ENCODE data around the gene KLK15. TPM values are rescaled to one million over a fixed set of nuclear protein-coding genes. Genes with fewer than 3 reads are reported as not detected.

Gene KLK15
- total and polyA plus RNA-seq, 2 of the 8 experiments (the other 6 are each of a cell fraction or from before 2014, with no cell fraction given), result not detected

DNA sequence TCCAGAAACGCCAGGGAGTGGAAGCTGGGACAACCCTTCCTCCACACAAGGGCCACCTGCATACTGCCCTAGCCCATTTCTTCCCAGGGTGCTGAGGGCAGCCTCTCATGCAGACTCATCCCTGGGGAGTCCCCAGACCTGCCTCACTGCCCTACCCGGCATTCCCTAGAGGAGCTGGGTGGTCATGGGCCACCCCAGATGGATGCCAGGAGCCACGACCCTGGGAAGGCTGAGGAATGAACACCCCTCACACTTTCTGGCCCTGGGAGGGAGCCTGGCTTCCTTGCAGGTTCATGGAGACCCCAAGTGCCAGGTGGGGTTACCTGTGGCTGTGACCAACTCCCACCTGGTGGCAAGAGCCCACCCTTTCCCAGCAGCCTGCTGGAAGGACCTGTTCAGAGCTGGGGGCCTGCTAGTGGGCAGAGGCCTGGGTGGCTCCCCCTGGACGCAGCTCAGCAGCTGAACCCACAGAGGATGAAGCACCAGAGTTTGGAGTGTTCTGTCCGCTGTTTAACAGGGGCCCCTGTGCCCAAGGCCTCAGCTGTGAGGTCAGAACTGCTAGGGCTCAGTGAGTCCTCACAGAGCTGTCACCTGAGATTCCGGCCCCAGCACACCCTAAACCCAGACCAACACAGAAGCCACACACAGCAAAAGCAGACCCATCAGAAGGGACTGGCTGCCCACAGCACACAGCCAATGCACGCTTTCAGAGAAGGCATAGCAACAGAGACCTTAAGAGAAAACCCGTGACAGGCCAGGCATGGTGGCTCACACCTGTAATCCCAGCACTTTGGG is 36.5 kb downstream of the KLK15 start:
- H3K4me3 ChIP-seq (ENCODE audit: extremely low read depth in 1 of 4, insufficient read depth in 2 of 4, low read depth in 3 of 4, low read length in 4 of 4), result no peak overlapping the region
- FAIRE-seq (no peak), DNase-seq (ENCODE audit: low read depth in 1 of 2, low spot score in 2 of 2) (no peak)
- 88% methylated on average over 8 of the region's 8 CpGs; no CpG with 5 or more reads in 1 of the 2 experiments for WGBS, 2 experiments (ENCODE audit: extremely low coverage in 1 of 2, insufficient coverage in 1 of 2, insufficient read length in 1 of 2, insufficient replicate concordance in 2 of 2, low coverage in 1 of 2, low lambda C conversion rate in 2 of 2, missing lambda C conversion rate in 1 of 2)
- peaks cover 0 to 14% (median 6%) of the 10 kb centered on the region in 4 experiments; a peak in 5 of 7 replicates for H3K4me1 ChIP-seq (replicated peaks in 1 of 4; ENCODE audit: control insufficient read depth in 3 of 4, insufficient read depth in 4 of 4, low read length in 3 of 4)
- no peak overlapping the region for H4K5ac ChIP-seq (ENCODE audit: insufficient read length, low read depth, low read length)
- H3K79me2 ChIP-seq (ENCODE audit: control insufficient read depth in 1 of 2, insufficient read depth in 2 of 2, low read length in 2 of 2), result peaks cover 0 to 19% of the 10 kb centered on the region in 2 experiments; a peak in 3 of 4 replicates
- peak overlapping the region; percentile 1; the same call in 1 of the 2 replicates for H4K8ac ChIP-seq (ENCODE audit: extremely low read depth, insufficient read depth, low read length)
- no peak overlapping the region for H3K56ac ChIP-seq (replicated peaks; ENCODE audit: insufficient read length, low read depth, low read length)
- H3K23me2 ChIP-seq (ENCODE audit: low read depth, low read length), result no peaks in the 10 kb centered on the region
- H3K14ac ChIP-seq (ENCODE audit: insufficient read length), result no peak overlapping the region
- H2BK15ac ChIP-seq (ENCODE audit: low read length), result no peak overlapping the region
- no peak overlapping the region for H3K18ac ChIP-seq (ENCODE audit: extremely low read depth, low read length)
- no peak overlapping the region for H3K4ac ChIP-seq (replicated peaks; ENCODE audit: insufficient read length, low read depth, low read length)
- H3K4me2 ChIP-seq (ENCODE audit: insufficient read depth in 1 of 2, low read depth in 2 of 2, low read length in 2 of 2), result no peak overlapping the region; a peak in 1 of 4 replicates
- H2BK12ac ChIP-seq (ENCODE audit: low read depth, low read length), result no peak overlapping the region
- H2AK5ac ChIP-seq (ENCODE audit: low read depth, low read length), result peak overlapping the region; percentile 28; the same call in 1 of the 2 replicates
- H2BK20ac ChIP-seq (ENCODE audit: low read length), result no peak overlapping the region
- no peak overlapping the region for H4K91ac ChIP-seq (replicated peaks; ENCODE audit: insufficient read length, low read length)
- no peak overlapping the region for H2BK120ac ChIP-seq (replicated peaks; ENCODE audit: low read depth, low read length)
- peaks cover 7% of the 10 kb centered on the region for H3K79me1 ChIP-seq (ENCODE audit: low read depth, low read length)
- H2BK5ac ChIP-seq (ENCODE audit: low read depth, low read length), result no peak overlapping the region
- no peak overlapping the region; a peak in 1 of 7 replicates for H3K9ac ChIP-seq (replicated peaks in 1 of 4; ENCODE audit: extremely low read depth in 1 of 4, low read depth in 3 of 4, low read length in 3 of 4)
- peaks cover 43 to 45% of the 10 kb centered on the region in 2 experiments for H4K20me1 ChIP-seq (replicated peaks in 1 of 2; ENCODE audit: control insufficient read depth in 1 of 2, insufficient read depth in 2 of 2, low read length in 2 of 2)
- ChIA-PET CTCF (ENCODE audit: partially characterized antibody) (interaction anchor here (0.9 to 2.3 kb wide), 8 partner anchors 10 to 127 kb away, joined by 3 to 15 read pairs (median 6); no protein-coding TSS in a partner anchor), POLR2A (ENCODE audit: partially characterized antibody) (interaction anchor here (0.6 to 15.0 kb wide), 26 partner anchors 6 to 445 kb away, joined by 3 to 275 read pairs (median 5); partner anchors contain the start of genes CLEC11A, KLK1, KLK15 and KLK3)
- H3K27me3 ChIP-seq (replicated peaks in 1 of 4; ENCODE audit: control insufficient read depth in 3 of 4, extremely low read depth in 1 of 4, insufficient read depth in 3 of 4, low read length in 3 of 4), result no peaks in the 10 kb centered on the region
- no peak overlapping the region for H2AFZ ChIP-seq (ENCODE audit: low read length)
- H3K36me3 ChIP-seq (ENCODE audit: control insufficient read depth in 2 of 4, insufficient read depth in 4 of 4, low read length in 3 of 4), result peaks cover 24 to 54% (median 43%) of the 10 kb centered on the region in 4 experiments; a peak in 7 of 8 replicates
- no peaks in the 10 kb centered on the region for H3K9me3 ChIP-seq (ENCODE audit: insufficient read depth in 2 of 2, low read depth in 1 of 2, low read length in 1 of 2)
- H3K27ac ChIP-seq (ENCODE audit: low read depth, low read length), result 0 out of 2 replicates have a peak overlapping the region, but pooled peaks have one; percentile 33
- no peak overlapping the region for H3K23ac ChIP-seq (ENCODE audit: insufficient read length)
- no peak for TF ChIP-seq TCF12 (IDR thresholded peaks at IDR 0.05; ENCODE audit: low read depth, low read length)

All from H1 (cell line).